ENCODE measurements around the gene RBP4.

DNA sequence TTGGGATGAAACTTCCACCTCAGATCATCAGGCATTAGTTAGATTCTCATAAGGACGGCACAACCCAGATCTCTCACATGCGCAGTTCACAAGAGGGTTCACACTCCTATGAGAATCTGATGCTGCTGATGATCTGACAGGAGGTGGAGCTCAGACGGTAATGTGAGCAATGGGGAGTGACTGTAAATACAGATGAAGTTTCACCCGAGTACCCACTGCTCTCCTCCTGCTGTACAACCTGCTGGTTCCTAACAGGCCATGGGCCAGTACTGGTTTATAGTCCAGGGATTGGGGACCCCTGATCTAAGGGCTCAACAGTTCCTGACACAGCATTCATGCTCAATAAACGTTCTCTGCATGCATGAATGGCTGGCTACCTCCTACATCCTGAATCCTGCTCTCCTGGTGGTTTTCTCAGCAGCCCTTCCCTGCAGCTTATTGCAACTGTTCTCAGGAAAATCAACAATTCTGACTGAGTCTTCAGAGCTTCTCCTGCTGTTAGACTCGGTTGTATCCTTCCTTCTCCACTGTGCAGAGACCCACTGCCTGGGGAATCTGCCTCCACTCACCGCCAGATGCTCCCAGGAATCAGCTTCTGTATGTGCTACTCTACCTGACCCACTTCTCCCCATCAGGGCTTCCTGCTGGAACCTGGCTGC lies 28.7 kb upstream of the RBP4 start:
- TF ChIP-seq POLR2A (IDR thresholded peaks at IDR 0.05) (no peak), CTCF (IDR thresholded peaks at IDR 0.05) (no peak)
